22Rv1 (cell line): ENCODE measurements around the gene EPHB1.

Experiments
- H3K27ac ChIP-seq: fragments of 450-650 bp; 2 replicates; pipeline ENCODE4 v1.5.1; 2017
- CTCF ChIP-seq: fragments of 450-650 bp; IDR thresholded peaks from 2 replicates; pipeline ENCODE4 v1.5.1; 2017; ENCODE audit warnings: mild to moderate bottlenecking
- ZFX ChIP-seq: fragments of 450-650 bp; IDR thresholded peaks from 2 replicates; pipeline ENCODE4 v1.6.1; 2017; ENCODE audit warnings: antibody characterized with exemption, borderline replicate concordance

The EPHB1 gene

GRCh38 chr3:134887536-134887935 lies 92.5 kb downstream of the EPHB1 start:
- TF ChIP-seq ZFX (no peak), CTCF (no peak)
- H3K27ac ChIP-seq, result no peak overlapping the region

GRCh38 chr3:134892326-134892725 lies 97.3 kb downstream of the EPHB1 start:
- no peak overlapping the region for H3K27ac ChIP-seq
- TF ChIP-seq CTCF (no peak), ZFX (no peak)

- TF ChIP-seq ZFX (no peak), CTCF (no peak)
- no peak overlapping the region for H3K27ac ChIP-seq
Observed at GRCh38 chr3:134892761-134893160, 97.7 kb downstream of the EPHB1 start.

GRCh38 chr3:134894533-134894932 lies 99.5 kb downstream of the EPHB1 start:
- TF ChIP-seq ZFX, result no peak
- no peak for TF ChIP-seq CTCF
- no peak overlapping the region for H3K27ac ChIP-seq

- no peak overlapping the region for H3K27ac ChIP-seq
- TF ChIP-seq CTCF, result no peak
- no peak for TF ChIP-seq ZFX
Observed at GRCh38 chr3:134895181-134895580, 100.1 kb downstream of the EPHB1 start.

- no peak for TF ChIP-seq ZFX
- no peak for TF ChIP-seq CTCF
- H3K27ac ChIP-seq, result no peak overlapping the region
Observed at GRCh38 chr3:134896141-134896540, 101.1 kb downstream of the EPHB1 start.

GRCh38 chr3:134896696-134897095 lies 101.6 kb downstream of the EPHB1 start:
- TF ChIP-seq CTCF, result no peak
- TF ChIP-seq ZFX, result no peak
- no peak overlapping the region for H3K27ac ChIP-seq
